ENCODE results near the gene TDP1. TPM values are rescaled to one million over a fixed set of nuclear protein-coding genes. Genes with fewer than 3 reads are reported as not detected.

TDP1 gene
- total and polyA plus RNA-seq, 4 donors = 2.1 to 23.6 (median 8.5) TPM

DNA sequence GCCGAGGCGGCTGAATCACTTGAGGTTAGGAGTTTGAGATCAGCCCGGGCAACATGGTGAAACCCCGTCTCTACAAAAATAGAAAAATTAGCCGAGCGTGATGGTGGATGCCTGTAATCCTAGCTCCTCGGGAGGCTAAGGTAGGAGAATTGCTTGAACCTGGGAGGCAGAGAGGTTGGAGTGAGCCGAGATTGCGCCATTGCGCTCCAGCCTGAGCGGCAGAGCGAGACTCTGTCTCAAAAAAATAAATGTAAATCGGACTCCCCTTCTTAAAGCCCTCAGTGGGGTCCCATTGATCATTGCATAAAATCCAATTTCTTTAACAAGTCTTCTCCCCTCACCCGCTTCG is 908 bp downstream of the TDP1 start:
- H3K4me1 ChIP-seq (ENCODE audit: control insufficient read depth in 5 of 5, insufficient read depth in 5 of 5, low read length in 5 of 5) = peaks cover 0 to 30% (median 5%) of the 10 kb centered on the region in 5 donors
- peak overlapping the region; percentile 84 to 85 for H3K9ac ChIP-seq (ENCODE audit: insufficient read depth in 1 of 2, low read length in 2 of 2)
- H3K4me3 ChIP-seq = no peak overlapping the region
- WGBS, 2 donors = 41 to 48% methylated on average over 15 of the region's 15 CpGs
- no peaks in the 10 kb centered on the region for H3K27me3 ChIP-seq (ENCODE audit: control insufficient read depth in 3 of 3, insufficient read depth in 3 of 3, low read length in 2 of 3)
- no peak for ATAC-seq (ENCODE audit: insufficient read depth, low FRiP score)
- H3K9me3 ChIP-seq (ENCODE audit: control insufficient read depth in 4 of 4, insufficient read depth in 3 of 4, low read length in 3 of 4) = no peaks in the 10 kb centered on the region
- peaks cover 0 to 8% (median 1%) of the 10 kb centered on the region in 4 donors for H3K36me3 ChIP-seq (ENCODE audit: control insufficient read depth in 4 of 4, insufficient read depth in 4 of 4, low read length in 4 of 4)
- TF ChIP-seq, protein P1, sequence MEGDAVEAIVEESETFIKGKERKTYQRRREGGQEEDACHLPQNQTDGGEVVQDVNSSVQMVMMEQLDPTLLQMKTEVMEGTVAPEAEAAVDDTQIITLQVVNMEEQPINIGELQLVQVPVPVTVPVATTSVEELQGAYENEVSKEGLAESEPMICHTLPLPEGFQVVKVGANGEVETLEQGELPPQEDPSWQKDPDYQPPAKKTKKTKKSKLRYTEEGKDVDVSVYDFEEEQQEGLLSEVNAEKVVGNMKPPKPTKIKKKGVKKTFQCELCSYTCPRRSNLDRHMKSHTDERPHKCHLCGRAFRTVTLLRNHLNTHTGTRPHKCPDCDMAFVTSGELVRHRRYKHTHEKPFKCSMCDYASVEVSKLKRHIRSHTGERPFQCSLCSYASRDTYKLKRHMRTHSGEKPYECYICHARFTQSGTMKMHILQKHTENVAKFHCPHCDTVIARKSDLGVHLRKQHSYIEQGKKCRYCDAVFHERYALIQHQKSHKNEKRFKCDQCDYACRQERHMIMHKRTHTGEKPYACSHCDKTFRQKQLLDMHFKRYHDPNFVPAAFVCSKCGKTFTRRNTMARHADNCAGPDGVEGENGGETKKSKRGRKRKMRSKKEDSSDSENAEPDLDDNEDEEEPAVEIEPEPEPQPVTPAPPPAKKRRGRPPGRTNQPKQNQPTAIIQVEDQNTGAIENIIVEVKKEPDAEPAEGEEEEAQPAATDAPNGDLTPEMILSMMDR (IDR thresholded peaks at IDR 0.05; ENCODE audit: control extremely low read depth, extremely low read depth) = no peak
- peak overlapping the region; percentile 90 to 92 for H3K27ac ChIP-seq (ENCODE audit: low read depth in 1 of 2, low read length in 1 of 2)
- no peak for DNase-seq

DNA sequence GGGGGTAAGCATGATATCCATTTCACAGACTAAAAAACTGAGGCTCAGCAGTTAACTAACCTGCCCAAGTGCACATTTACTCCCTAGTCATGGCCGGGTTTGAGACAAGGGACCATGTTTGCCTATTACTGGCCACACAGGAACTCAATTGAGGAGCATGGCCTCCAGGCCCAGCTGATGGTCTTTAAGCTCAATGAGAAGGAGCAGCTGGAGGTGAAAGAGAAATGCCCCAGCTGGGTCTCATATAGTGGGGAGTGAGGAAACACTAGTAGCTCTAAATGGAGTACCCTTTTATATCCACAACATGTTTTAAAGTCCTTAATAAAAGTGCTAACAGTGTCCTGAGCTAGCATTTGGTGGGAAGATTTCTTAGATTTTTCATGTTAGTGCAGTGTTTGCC is 1.6 kb downstream of the TDP1 start:
- WGBS, 2 donors = 85 to 87% methylated on average over 1 of the region's 1 CpG
- peaks cover 0 to 30% (median 5%) of the 10 kb centered on the region in 5 donors for H3K4me1 ChIP-seq (ENCODE audit: control insufficient read depth in 5 of 5, insufficient read depth in 5 of 5, low read length in 5 of 5)

DNA sequence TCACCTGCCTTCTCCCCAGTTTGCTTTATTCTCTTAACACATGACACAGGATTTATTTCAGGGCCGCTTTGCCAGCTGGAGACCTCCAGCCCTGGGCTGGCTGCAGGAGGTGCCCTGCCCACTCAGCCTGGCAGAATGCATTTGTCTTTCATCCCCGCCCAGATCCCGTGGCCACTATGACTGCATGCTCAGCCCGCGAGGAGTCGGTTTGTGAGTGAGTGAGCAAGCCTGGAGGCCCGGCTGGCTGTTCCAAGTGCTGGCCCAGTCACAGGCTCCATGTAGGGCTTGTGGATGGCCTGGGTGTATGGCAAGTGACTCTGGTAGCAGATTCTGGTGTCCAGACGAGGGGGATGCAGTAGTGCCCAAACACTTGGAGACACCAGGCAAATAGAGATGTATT is 2.1 kb downstream of the TDP1 start:
- ATAC-seq (ENCODE audit: insufficient read depth, low FRiP score) (no peak), DNase-seq (no peak)
- TF ChIP-seq, protein P1 (IDR thresholded peaks at IDR 0.05; ENCODE audit: control extremely low read depth, extremely low read depth) = no peak
- Histone ChIP-seq H3K9ac (ENCODE audit: insufficient read depth in 1 of 2, low read length in 2 of 2) (no peak overlapping the region), H3K4me1 (ENCODE audit: control insufficient read depth in 5 of 5, insufficient read depth in 5 of 5, low read length in 5 of 5) (peaks cover 0 to 30% (median 5%) of the 10 kb centered on the region in 5 donors), H3K4me3 (no peak overlapping the region), H3K9me3 (ENCODE audit: control insufficient read depth in 4 of 4, insufficient read depth in 3 of 4, low read length in 3 of 4) (no peaks in the 10 kb centered on the region), H3K27ac (ENCODE audit: low read depth in 1 of 2, low read length in 1 of 2) (no peak overlapping the region), H3K36me3 (ENCODE audit: control insufficient read depth in 4 of 4, insufficient read depth in 4 of 4, low read length in 4 of 4) (peaks cover 0 to 8% (median 1%) of the 10 kb centered on the region in 4 donors), H3K27me3 (ENCODE audit: control insufficient read depth in 3 of 3, insufficient read depth in 3 of 3, low read length in 2 of 3) (no peaks in the 10 kb centered on the region)
- WGBS, 2 donors = 93 to 98% methylated on average over 8 of the region's 8 CpGs

More for the DNA sequence above, 1.6 kb downstream of the TDP1 start:
- Histone ChIP-seq H3K36me3 (ENCODE audit: control insufficient read depth in 4 of 4, insufficient read depth in 4 of 4, low read length in 4 of 4) (peaks cover 0 to 8% (median 1%) of the 10 kb centered on the region in 4 donors), H3K27me3 (ENCODE audit: control insufficient read depth in 3 of 3, insufficient read depth in 3 of 3, low read length in 2 of 3) (no peaks in the 10 kb centered on the region), H3K9ac (ENCODE audit: insufficient read depth in 1 of 2, low read length in 2 of 2) (no peak overlapping the region), H3K4me3 (no peak overlapping the region), H3K27ac (ENCODE audit: low read depth in 1 of 2, low read length in 1 of 2) (no peak overlapping the region), H3K9me3 (ENCODE audit: control insufficient read depth in 4 of 4, insufficient read depth in 3 of 4, low read length in 3 of 4) (no peaks in the 10 kb centered on the region)
- TF ChIP-seq, protein P1 (IDR thresholded peaks at IDR 0.05; ENCODE audit: control extremely low read depth, extremely low read depth) = no peak
- DNase-seq = peak; percentile 58 to 79 (median 70)
- ATAC-seq (ENCODE audit: insufficient read depth, low FRiP score) = no peak

DNA sequence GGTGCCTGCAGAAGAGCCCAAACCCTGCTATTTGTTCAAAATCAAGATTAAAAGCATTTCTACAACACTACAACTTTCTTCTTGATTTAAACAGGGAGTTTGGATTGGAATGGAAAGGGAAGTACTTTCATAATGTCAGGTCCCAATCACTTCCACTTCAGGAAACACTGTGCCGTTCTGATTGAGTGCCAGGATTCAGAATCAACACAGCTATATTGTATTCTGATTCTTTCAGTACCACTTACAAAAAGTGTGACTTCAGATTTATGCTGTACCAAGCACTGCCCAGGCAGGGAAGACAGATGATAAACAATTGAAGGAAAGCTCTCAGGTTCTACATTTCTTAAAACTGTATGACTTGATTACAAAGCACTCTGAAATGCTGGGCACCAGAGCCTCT is 3.2 kb downstream of the TDP1 start:
- Histone ChIP-seq H3K4me3 (no peak overlapping the region), H3K9ac (ENCODE audit: insufficient read depth in 1 of 2, low read length in 2 of 2) (no peak overlapping the region), H3K9me3 (ENCODE audit: control insufficient read depth in 4 of 4, insufficient read depth in 3 of 4, low read length in 3 of 4) (no peaks in the 10 kb centered on the region), H3K27me3 (ENCODE audit: control insufficient read depth in 3 of 3, insufficient read depth in 3 of 3, low read length in 2 of 3) (no peaks in the 10 kb centered on the region), H3K4me1 (ENCODE audit: control insufficient read depth in 5 of 5, insufficient read depth in 5 of 5, low read length in 5 of 5) (peaks cover 0 to 24% (median 4%) of the 10 kb centered on the region in 5 donors), H3K27ac (ENCODE audit: low read depth in 1 of 2, low read length in 1 of 2) (no peak overlapping the region), H3K36me3 (ENCODE audit: control insufficient read depth in 4 of 4, insufficient read depth in 4 of 4, low read length in 4 of 4) (peaks cover 0 to 15% (median 2%) of the 10 kb centered on the region in 4 donors)
- DNase-seq (peak in 2 of 3 donors; percentile 3 to 13), ATAC-seq (ENCODE audit: insufficient read depth, low FRiP score) (no peak)
- WGBS, 2 donors = 23 to 52% methylated on average over 1 of the region's 1 CpG
- TF ChIP-seq, protein P1 (IDR thresholded peaks at IDR 0.05; ENCODE audit: control extremely low read depth, extremely low read depth) = no peak

All from lung (tissue), 12 donors.